Astrocyte of the spinal cord (primary cell): Measurements from ENCODE around the gene ZBTB40.

ENCODE experiments used
- DNase-seq: peaks from one replicate; pipeline ENCODE4 v3.0.0; 2011; ENCODE audit warnings: low read depth, low spot score
- H3K4me3 ChIP-seq: 2 replicates; pipeline ENCODE4 v1.5.1; 2011; ENCODE audit warnings: low read depth, mild to moderate bottlenecking, low read length, moderate library complexity
- in situ Hi-C: cut with HindIII; loops from 2 replicates; pipeline ENCODE4 v1.10.0; 2017; ENCODE audit warnings: low sequenced_read_pairs
- TF ChIP-seq, protein P1 (sequence below): IDR thresholded peaks from 2 replicates; pipeline ENCODE4 v1.5.1; 2012; ENCODE audit warnings: low read depth, mild to moderate bottlenecking, low read length, inconsistent platforms

Gene ZBTB40

GRCh38 chr1:22567197-22567596, 115.5 kb downstream of the ZBTB40 start:
- TF ChIP-seq, protein P1, sequence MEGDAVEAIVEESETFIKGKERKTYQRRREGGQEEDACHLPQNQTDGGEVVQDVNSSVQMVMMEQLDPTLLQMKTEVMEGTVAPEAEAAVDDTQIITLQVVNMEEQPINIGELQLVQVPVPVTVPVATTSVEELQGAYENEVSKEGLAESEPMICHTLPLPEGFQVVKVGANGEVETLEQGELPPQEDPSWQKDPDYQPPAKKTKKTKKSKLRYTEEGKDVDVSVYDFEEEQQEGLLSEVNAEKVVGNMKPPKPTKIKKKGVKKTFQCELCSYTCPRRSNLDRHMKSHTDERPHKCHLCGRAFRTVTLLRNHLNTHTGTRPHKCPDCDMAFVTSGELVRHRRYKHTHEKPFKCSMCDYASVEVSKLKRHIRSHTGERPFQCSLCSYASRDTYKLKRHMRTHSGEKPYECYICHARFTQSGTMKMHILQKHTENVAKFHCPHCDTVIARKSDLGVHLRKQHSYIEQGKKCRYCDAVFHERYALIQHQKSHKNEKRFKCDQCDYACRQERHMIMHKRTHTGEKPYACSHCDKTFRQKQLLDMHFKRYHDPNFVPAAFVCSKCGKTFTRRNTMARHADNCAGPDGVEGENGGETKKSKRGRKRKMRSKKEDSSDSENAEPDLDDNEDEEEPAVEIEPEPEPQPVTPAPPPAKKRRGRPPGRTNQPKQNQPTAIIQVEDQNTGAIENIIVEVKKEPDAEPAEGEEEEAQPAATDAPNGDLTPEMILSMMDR: no peak
- DNase-seq: no peak
- H3K4me3 ChIP-seq: no peak overlapping the region
- in situ Hi-C loops: no loop called here

DNA sequence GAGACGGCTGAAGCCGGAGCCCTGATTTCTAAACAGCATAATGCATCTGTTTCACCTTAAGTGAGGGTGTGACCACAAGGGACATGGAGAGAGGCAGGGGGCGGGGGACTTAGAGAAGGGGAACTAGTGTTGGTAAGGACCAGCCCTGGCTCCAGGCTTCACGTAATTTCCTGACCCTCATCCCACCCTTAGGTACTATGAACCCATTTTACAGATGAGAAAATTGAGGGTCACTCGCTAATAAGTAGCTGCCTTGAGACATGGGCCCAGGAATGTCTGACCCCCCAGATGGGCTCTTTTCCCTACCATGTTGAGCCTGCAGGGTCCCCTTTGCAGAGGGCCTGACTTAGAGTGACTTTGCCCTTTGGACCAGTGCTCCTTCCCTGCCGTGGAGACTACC, 116.3 kb downstream of the ZBTB40 start:
- DNase-seq: no peak
- no peak overlapping the region for H3K4me3 ChIP-seq
- TF ChIP-seq, protein P1: no peak
- in situ Hi-C loops: no loop called here

GRCh38 chr1:22569269-22569668, 117.6 kb downstream of the ZBTB40 start:
- TF ChIP-seq, protein P1: no peak
- in situ Hi-C loops: no loop called here
- no peak for DNase-seq
- no peak overlapping the region for H3K4me3 ChIP-seq

- no peak overlapping the region for H3K4me3 ChIP-seq
- in situ Hi-C loops: no loop called here
- DNase-seq: no peak
- TF ChIP-seq, protein P1: no peak
Measured at GRCh38 chr1:22570140-22570909, 118.7 kb downstream of the ZBTB40 start.

DNA sequence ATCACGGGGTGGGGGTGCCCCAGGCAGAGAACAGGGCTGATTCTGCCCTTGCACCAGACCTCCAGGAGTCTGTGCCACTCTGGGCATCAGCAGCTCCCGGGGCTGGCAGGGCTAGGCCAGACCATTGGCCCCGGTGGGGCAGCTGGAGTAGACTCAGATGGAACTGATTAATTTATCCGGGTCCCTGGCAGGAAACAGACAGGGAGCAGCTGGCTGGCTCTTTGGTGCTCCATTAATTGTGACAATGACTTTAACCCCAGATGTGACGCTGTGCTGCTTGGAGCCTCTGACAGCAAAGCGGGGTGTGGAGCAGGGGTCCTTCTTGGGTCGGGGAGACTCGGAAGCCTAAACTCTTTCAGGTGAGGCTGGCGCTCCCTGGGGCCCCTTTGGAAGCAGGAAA, 121.2 kb downstream of the ZBTB40 start:
- in situ Hi-C loops: no loop called here
- no peak for DNase-seq
- TF ChIP-seq, protein P1: no peak

GRCh38 chr1:22573237-22573636, 121.6 kb downstream of the ZBTB40 start:
- no peak overlapping the region for H3K4me3 ChIP-seq
- TF ChIP-seq, protein P1: no peak
- no peak for DNase-seq
- in situ Hi-C loops: no loop called here

More for the DNA sequence above, 121.2 kb downstream of the ZBTB40 start:
- H3K4me3 ChIP-seq: no peak overlapping the region
